HG03175 (cell line): Measurements from ENCODE around the gene KIFC1.

Experiments used
- ATAC-seq: cut with Tn5 transposase; IDR thresholded peaks from one replicate; pipeline ENCODE4 v1.9.1; 2021; ENCODE audit warnings: mild to moderate bottlenecking, moderate library complexity; ENCODE audit not compliant: unreplicated experiment

KIFC1 gene

DNA sequence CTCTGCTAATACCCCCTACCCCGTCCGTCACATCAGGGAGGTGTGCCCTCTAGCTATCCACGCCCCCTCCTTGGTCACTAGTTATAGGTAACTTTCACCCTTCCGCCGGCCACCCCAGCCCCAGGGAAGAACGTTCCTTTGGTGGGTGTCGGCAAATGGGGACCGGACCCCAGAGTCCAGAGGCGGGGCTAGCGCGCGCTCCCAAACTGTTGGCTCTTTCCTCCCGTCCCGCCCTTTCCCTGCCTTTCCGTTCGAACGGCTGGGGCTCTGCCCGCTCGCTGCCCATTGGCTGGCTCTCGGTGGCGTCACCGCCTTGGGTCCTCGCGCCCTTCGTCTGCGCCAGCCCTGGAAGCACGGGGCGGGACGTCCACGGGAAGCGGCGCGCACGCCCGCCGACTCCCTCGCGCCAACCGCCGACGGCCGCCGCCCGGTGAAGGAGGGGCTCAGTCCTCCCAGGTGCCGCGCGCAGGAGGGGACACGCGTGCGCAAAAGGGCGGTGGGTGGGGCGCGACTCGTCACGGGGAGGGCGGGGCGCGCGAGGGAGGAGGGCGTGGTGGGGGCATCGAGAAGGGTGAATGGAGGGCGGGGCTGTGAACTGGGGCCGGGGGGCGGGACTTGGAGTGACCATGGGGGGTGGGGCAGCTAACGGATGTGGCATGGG is 18.6 kb downstream of the KIFC1 start:
- ATAC-seq = peak; percentile 80

DNA sequence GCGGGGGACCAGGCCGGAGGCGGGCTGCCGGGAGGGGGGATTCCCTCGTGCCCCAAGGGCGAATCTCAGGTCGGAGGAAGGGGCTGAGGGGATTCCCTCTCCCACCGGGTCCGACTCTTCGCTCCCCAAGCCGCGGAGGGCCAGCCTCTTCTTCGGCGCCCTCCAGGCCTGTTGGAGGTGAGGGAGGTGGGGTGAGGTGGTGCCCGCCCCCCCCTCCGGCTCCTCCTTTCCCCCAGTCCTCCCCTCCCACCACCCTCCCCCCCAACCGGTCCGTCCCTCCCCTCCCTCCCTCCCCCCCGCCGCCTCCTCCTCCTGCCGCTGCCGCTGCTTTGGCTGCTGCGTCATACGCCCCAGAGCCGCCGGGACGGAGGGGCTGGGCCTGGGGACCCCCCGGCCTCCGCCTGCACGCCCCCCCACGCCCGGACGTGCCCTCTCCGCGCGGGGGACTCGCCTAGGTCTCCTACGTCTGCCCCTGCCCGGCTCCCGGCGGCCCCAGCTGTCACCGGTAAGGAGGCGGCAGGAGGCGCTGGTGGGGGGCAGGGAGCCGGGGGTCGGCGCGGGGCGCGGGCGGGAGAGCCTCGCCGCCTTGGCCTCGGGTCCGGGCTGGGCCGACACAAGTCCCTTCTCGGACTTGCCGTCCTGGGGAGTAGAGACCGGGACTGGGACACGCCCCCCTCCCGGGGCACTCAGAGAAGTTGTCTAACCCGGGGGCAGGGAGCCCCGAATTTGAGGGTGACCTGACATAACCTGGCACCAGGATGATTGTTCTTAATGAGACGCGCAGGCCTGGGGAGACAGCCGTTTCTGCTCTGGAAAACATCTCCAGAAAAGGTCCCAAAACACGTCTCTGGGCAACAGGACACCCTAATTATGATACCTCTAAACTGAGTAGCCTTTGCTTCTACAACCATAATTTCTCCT is 19.3 kb downstream of the KIFC1 start, which contains the start of gene PHF1:
TSS of gene PHF1 (plus strand) at position 304 of the 921 bp plus-strand sequence. CDS start 1,250 bp downstream, outside the sequence.
- peak; percentile 34 for ATAC-seq

DNA sequence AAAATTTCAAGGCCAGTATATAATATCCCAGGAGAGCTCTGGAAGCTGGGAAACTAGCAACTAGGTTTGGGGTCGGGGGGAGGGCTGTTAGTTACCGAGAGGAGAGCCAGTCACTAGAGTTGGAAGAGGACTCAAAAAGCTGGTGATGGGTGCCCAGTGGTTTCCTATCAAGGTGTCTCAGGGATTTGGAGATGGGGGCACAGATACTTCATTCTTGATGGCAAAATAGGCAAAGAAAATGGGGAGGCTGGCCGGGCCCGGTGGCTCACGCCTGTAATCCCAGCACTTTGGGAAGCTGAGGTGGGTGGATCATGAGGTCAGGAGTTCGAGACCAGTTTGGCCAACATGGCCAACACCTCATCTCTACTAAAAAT is 20.0 kb downstream of the KIFC1 start:
- no peak for ATAC-seq

DNA sequence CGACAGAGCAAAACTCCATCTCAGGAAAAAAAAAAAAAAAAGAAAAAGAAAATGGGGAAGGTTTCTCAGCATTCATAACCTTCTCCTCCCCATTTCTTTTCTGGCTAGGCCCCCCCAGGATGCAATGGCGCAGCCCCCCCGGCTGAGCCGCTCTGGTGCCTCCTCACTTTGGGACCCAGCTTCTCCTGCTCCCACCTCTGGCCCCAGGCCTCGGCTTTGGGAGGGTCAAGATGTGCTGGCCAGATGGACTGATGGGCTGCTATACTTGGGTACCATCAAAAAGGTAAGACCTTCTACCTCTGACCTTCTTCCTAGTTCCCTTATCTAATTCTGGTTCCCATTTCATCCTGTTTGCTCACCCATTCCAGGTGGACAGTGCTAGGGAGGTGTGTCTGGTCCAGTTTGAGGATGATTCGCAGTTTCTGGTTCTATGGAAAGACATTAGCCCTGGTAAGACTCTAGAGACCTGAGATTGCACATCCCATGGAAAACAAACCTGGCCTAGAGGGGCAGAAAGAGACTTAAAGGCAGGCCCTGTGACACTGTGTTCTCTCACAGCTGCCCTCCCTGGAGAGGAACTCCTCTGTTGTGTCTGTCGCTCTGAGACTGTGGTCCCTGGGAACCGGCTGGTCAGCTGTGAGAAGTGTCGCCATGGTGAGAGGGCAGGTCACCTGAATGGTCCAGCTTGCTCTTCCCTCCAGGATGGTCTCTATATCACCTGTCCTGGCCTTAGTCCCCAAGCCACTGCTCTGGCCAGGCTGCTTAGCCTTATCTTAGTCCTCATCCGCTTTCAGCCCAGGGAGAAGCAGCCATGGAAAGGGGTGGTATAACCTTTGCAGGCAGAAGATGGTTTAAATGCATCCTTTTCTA is 20.8 kb downstream of the KIFC1 start:
- ATAC-seq = no peak

DNA sequence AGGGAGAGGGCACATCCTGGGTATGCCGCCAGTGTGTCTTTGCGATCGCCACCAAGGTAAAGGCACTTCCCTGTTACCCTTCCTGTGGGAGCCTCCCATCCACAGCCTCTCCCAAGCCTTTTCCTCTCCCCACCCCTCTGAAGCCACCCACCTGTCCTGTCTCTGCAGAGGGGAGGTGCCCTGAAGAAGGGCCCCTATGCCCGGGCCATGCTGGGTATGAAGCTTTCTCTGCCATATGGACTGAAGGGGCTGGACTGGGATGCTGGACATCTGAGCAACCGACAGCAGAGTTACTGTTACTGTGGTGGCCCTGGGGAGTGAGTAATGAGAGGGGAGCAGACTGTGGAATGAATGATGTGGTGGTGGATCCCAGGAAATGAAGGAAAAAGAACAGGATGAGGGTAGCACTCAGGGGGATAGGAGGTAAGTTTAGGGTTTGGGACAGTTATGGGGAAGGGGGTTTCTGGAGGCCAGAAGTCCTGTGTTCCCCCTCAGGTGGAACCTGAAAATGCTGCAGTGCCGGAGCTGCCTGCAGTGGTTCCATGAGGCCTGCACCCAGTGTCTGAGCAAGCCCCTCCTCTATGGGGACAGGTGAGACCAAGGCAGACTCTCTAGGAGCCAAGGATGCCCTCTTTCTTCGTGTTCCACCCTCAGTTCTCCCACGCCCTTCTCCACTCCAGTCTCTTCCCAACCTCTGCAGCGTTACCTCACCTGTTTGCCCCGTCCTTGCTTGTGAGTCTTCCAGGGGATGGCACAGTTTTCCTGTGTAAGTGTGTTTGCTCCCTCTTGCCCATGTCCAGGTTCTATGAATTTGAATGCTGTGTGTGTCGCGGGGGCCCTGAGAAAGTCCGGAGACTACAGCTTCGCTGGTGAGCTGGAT is 21.9 kb downstream of the KIFC1 start:
- ATAC-seq = no peak

DNA sequence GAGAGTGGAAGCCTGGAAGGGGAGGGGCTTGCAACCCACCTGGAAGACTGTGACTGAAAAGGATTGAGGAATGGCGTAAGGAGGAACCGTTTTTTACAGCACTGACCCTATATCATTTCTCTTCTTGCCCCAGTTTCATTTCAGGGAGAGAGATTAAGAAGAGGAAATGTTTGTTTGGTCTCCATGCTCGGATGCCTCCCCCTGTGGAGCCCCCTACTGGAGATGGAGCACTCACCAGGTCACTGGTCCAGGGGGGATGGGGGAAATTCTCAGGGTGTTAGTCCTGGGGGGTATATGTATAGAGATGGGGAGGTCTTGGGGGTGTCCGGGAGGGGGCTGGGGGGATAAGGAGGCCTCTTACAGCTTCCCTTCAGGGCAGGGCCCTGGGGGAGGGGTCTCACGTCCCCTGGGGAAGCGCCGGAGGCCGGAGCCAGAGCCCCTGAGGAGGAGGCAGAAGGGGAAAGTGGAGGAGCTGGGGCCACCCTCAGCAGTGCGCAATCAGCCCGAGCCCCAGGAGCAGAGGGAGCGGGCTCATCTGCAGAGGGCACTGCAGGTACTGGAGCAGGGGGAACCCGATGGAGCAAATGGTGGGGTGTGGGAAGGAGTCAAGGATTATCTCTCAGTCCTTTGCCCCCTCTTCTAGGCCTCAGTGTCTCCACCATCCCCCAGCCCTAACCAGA is 23.1 kb downstream of the KIFC1 start:
- no peak for ATAC-seq

DNA sequence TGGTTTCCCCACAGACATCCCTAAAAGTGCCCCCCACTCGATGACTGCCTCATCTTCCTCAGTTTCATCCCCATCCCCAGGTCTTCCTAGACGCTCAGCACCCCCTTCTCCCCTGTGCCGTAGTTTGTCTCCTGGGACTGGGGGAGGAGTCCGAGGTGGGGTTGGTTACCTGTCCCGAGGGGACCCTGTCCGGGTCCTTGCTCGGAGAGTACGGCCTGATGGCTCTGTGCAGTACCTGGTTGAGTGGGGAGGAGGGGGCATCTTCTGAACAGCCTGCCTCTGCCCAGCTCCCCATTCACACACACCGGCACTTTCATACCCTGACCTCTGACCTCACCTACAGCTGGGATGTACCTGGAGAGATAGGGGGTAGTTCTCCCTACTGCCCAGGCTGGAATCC is 24.2 kb downstream of the KIFC1 start:
- no peak for ATAC-seq

DNA sequence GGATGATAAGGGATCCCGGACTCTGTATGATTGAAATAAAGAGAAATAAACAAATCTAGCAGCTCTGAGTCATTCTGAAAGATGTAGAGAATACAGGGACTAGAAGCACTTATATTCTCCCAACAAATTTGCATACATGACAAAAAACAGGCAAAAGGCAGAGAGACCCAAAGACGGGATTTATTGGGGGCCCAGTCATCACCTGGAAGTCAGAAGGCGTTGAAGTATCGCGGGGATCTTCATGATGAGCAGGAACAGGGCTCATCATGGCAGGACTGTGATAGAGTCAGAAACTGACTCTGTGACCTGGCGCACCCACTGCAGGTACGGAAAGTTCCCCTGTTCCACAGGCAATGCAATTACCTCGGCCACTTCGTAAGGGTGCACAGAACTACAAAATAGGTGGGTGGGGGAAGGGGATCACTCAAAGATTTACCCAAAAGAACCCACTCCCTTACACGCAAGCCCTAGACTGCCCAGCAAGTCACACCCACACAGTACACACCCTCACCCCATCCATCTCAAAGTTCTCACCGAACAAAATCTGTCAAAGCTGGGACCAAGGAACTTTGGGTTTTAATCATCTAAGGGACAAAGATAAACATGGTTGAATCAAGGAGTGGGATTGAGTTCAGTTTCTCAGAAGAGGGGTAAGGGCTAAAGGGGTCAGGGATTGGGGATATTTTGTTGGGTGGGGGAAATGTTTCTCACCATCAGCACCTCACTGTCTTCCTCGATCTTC is 24.9 kb downstream of the KIFC1 start:
- ATAC-seq = no peak

DNA sequence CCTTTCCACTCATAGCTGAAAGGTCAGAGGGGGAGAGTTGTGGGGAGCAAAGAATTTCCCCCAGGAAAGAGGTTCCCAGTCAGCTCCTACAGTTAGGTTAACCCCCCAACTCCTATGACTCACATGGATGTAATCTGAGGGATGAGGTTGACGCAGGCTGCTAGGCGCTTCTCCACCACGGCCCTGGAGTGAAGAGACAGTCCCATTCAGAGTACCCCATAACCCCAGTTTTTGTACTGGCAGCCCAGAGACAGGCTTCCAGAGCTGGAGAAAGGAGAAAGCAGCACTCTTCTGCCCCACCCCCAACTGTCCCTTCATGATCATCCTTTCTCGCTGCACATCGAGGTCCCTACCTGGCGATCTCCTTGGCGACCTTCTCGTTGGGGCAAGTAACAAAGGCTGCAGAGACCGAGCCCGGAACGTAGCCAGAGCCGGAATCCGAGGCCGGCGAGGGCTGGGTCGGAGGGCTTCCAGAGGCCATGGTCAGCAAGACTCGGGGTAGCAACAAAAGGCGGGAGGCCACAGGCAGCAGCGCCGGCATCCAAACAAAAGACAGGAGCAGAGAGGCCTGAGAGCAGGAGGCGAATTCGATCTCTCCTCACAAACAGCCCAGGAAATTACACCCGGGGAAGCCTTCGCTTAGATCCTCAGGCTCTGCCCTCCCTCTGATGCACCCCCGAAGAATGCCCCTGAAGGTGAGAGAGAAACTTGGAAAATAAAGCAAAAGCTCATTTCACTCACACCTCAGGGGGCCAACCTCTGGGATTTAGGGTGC is 25.7 kb downstream of the KIFC1 start:
- no peak for ATAC-seq

DNA sequence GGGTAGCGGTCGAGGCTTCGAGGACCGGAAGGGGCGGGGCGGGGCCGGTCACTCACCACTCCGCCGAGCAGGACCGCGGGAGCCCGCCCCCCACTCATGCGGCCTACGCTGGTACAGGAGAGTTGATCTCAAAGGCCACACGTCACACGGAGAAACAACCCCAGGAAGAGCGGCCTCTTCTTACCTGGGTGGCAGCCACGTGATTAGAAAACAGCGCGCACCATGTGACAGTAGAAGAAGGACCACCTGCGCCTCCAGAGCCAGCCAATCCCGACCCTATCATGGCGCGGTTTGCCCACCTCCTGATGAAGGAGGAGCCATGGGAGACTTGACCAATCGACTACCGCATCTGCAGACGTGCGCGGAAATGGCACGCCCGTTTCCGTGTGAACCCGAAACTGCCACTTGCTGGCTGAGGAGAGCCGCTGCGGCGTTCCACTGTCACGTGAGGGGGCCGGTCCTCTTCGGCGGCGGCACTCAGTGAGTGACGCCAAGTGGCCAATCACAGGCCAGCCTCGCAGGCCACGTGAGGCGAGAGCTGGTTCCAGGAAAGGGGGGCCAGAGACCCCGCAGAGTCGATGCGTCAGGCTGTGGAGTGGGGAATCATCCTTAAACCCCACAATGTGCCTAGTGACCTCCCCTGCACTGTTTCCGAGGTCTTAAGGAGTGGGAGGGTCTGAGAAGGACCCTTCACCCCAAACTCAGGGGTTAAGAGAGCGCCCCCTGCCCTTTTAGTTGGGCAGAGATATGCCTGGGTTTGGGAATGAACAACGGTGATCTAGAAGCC is 26.5 kb downstream of the KIFC1 start, which contains the start of gene CUTA:
TSS of gene CUTA (minus strand) at position 205 of the 787 bp plus-strand sequence. CDS start at position 98, 107 bp downstream.
- peak; percentile 87 for ATAC-seq

DNA sequence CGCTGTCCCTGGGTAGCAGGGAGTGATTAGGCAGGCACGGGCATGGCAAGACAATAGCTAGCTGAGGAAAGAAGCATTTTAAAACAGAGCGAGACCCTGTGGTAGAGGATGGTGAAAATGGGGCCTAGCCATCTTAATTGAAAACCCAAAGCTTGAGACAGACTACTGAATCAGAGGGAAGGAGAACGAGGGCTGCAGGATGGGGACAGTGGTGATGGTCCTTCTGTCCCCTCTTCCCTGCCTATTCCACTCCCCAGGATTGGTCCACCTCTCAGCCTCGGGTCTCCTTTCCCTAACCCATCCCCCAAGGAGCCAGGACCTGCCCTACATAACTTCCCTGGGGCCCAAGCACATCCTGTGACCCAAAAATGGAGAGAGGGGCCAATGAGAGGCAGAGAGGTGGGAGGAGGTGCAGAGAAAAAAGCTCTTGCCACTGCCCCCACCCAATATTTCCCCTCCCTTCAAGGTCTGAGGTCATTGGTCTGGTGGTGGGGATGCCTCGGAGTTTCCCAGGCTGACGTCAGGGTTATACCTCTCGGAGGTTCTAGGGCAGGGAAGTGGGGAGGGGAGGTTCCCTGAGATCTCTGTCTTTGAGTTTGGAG is 27.2 kb downstream of the KIFC1 start:
- no peak for ATAC-seq

DNA sequence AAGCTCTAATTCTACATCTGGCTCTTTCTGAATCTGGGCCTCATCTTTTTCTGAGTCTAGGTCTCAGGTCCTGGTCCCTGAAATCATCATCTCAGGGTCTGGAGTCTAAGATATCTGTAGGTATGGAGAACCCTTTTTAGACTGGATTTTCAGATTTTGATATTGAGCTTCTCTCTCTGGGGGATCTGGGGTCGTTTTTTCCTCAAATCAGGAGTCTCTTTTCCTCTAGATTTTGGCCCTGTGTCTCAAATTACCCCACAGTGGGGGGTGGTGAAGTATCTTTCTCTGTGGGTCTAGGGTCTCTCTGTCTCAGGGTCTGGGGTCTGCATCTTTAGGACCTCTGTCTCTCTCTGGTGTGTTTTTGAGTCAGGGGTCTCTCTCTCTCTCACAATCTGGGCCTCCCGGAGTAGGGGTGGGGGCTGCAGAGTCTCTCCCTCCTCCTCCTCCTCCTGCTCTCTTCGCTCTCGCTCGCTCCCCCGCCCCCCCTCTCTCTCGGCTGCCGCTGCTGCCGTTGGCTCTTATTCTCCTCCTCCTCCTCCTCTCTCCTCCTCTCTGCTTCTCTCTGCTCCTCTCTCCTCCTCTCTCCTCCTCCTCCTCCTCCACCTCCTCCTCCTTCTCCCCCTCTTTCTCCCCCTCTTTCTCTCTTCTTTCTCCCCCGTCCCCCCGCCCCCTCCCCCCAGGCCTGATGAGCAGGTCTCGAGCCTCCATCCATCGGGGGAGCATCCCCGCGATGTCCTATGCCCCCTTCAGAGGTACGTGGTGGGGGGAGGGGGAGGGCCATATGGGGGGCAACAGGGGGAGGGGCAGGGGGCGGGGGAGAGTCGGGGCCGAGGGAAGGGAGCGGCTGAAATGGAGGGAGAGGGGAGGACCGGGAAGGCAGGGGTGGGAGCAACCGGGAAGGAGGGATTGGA is 28.2 kb downstream of the KIFC1 start, which contains the start of gene SYNGAP1:
TSS of gene SYNGAP1 (plus strand) at position 486 of the 911 bp plus-strand sequence. CDS start at position 686, 200 bp downstream.
- no peak for ATAC-seq

DNA sequence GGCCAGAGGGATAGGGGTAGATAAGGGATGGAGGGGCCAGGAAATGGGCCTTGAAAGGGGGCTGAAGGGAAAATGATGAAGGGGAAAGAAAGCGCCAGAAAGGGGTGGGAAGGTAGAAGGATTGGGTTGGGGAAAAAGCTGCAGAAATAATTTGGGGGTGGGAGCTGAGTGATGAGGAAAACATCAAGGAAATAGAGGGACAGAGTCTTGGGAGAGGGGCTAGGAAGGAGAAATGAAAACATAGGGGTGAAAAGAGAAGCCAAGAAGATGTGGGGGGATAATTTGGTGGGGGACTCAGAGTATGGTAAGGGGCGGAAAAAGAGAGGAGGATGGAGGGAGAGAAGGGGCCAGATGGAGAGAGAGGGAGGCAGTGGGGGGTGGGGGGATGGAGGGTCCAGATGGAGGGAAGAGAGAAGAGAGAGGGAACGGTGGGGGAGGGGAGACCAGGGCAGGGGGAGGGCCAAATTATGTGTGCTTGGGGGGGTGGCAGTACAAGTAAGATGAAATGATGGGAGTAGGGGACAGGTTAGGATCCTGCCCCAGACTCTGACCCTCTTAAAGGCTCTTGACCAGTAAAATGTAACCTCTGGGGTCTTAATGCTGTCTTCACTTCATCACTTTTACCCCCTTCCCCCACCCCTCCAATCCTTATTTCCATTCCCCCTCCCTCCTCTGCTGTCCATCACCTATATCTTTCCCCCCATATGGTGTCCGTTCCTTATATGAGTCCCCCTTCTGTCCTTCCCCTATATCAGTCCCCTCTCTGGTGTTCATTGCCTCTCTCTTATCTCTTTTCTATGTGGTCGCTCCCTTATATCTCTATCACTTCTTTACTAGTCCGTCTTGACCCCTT is 29.1 kb downstream of the KIFC1 start:
- no peak for ATAC-seq

DNA sequence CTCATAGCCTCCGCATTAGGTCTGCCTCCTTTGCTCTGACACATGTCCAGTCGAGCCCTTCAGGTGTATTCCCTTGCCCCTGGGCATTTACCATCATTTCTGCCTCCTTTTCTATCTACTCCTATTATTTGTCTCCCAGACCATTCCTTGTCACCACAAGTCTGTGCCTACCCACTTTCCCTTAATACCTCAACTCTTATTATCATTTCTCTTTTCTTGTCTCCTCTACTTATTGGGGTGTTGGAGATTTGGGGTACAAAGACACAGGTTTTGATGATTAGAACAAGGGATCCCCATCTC is 29.7 kb downstream of the KIFC1 start:
- ATAC-seq = no peak

DNA sequence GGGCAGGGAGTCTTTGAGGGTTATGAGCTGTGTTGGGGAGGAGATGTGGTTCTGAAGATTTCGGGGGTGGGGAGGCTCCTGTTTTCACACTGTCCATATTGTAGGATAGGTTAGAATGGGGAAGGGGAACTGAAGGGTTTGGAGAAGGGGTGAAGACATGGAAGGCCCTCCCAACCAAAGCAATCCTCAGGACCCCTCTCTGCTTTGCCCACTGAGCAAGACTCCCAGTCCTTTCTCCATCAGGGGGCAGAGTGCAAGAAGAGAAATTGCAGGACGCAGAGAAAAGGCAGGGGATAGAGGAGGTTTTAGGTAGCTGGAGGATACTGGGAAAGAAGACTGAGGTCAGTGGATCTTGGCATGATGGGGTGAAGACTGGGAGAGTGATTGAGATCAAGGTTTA is 32.2 kb downstream of the KIFC1 start:
- no peak for ATAC-seq
